ENCODE results near the gene TMEM37.

DNA sequence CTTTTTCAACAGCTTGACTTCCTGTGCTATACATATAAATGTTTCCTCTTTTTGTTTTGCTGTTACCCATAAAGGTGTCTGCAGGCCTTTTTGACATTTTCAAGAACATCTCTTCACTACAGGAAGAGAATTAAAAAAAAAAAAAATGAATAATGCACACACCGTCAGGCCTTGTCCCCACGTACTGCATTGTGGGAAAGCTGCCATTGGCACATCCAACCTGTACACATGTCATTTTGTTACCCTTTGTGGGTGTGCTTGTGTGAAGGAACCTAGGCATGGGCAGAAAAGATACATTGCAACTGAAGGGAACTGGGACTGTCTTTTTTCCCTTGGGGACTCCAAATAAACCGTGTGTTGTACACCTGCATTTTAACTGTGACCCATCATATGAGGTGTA lies 16.8 kb upstream of the TMEM37 start:
- TF ChIP-seq, protein P1, sequence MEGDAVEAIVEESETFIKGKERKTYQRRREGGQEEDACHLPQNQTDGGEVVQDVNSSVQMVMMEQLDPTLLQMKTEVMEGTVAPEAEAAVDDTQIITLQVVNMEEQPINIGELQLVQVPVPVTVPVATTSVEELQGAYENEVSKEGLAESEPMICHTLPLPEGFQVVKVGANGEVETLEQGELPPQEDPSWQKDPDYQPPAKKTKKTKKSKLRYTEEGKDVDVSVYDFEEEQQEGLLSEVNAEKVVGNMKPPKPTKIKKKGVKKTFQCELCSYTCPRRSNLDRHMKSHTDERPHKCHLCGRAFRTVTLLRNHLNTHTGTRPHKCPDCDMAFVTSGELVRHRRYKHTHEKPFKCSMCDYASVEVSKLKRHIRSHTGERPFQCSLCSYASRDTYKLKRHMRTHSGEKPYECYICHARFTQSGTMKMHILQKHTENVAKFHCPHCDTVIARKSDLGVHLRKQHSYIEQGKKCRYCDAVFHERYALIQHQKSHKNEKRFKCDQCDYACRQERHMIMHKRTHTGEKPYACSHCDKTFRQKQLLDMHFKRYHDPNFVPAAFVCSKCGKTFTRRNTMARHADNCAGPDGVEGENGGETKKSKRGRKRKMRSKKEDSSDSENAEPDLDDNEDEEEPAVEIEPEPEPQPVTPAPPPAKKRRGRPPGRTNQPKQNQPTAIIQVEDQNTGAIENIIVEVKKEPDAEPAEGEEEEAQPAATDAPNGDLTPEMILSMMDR (IDR thresholded peaks at IDR 0.05) = no peak
- TF ChIP-seq POLR2AphosphoS5 (IDR thresholded peaks at IDR 0.05) (no peak), POLR2A (IDR thresholded peaks at IDR 0.05) (no peak)
